Middle frontal gyrus (tissue), 1 donor: ENCODE measurements around the gene SLC35E4.
A peak's percentile ranks its signal among the peaks of the same experiment; 100 is the strongest.
"Not testable (repeated sequence)": the region's sequence is repeated elsewhere in the genome, so short reads cannot be mapped to it uniquely, and the experiment has no call there.

Experiments
- DNase-seq: peaks from one replicate; pipeline ENCODE4 v3.0.0-alpha.2; 2015; ENCODE audit warnings: low spot score; ENCODE audit errors: extremely low spot score

The SLC35E4 gene

GRCh38 chr22:30635273-30636225, at the start of gene SLC35E4:
Gene SLC35E4, plus strand, starts transcription at chr22:30635781. Its CDS starts 670 bp downstream, at chr22:30636451.
- peak; percentile 82 for DNase-seq

GRCh38 chr22:30586414-30586813, 49.2 kb upstream of the SLC35E4 start:
- DNase-seq: no peak

- DNase-seq: no peak
Measured at GRCh38 chr22:30591191-30591587, 44.4 kb upstream of the SLC35E4 start.

- DNase-seq: peak; percentile 96
Measured at GRCh38 chr22:30591588-30592359, 43.8 kb upstream of the SLC35E4 start, which contains the start of gene PES1. Gene PES1, minus strand, starts transcription at chr22:30591910. Its CDS starts 77 bp downstream, at chr22:30591833.

- not testable (repeated sequence) for DNase-seq
Measured at GRCh38 chr22:30592360-30592713, 43.2 kb upstream of the SLC35E4 start.

GRCh38 chr22:30596199-30596598, 39.4 kb upstream of the SLC35E4 start:
- no peak for DNase-seq

- DNase-seq: no peak
Measured at GRCh38 chr22:30596886-30597285, 38.7 kb upstream of the SLC35E4 start.

- DNase-seq: no peak
Measured at GRCh38 chr22:30598986-30599385, 36.6 kb upstream of the SLC35E4 start.

- no peak for DNase-seq
Measured at GRCh38 chr22:30600921-30601320, 34.7 kb upstream of the SLC35E4 start.

GRCh38 chr22:30601464-30601863, 34.1 kb upstream of the SLC35E4 start:
- no peak for DNase-seq

- no peak for DNase-seq
Measured at GRCh38 chr22:30602049-30602448, 33.5 kb upstream of the SLC35E4 start.

- no peak for DNase-seq
Measured at GRCh38 chr22:30603801-30604200, 31.8 kb upstream of the SLC35E4 start.

GRCh38 chr22:30604723-30605122, 30.9 kb upstream of the SLC35E4 start:
- DNase-seq: no peak

- DNase-seq: no peak
Measured at GRCh38 chr22:30605449-30606110, 30.0 kb upstream of the SLC35E4 start.

GRCh38 chr22:30606455-30607299, 28.9 kb upstream of the SLC35E4 start, which contains the start of gene TCN2:
Gene TCN2, plus strand, starts transcription at chr22:30607174. Its CDS starts 158 bp downstream, at chr22:30607332.
- DNase-seq: peak; percentile 37

- DNase-seq: no peak
Measured at GRCh38 chr22:30607300-30607930, 28.2 kb upstream of the SLC35E4 start.

- no peak for DNase-seq
Measured at GRCh38 chr22:30607939-30608338, 27.6 kb upstream of the SLC35E4 start.

GRCh38 chr22:30609260-30610185, 26.1 kb upstream of the SLC35E4 start:
- DNase-seq: no peak

GRCh38 chr22:30610299-30610698, 25.3 kb upstream of the SLC35E4 start:
- DNase-seq: no peak
